GM23338 (cell line): Measurements from ENCODE around the gene FAM209A. TPM values are rescaled to one million over a fixed set of nuclear protein-coding genes. Genes with fewer than 3 reads are reported as not detected.

ENCODE experiments used
- ATAC-seq: fragments of 200-7000 bp; cut with Tn5 transposase; 3 replicates; pipeline ENCODE4 v1.9.1; 2020
- DNase-seq: peaks from one replicate; pipeline ENCODE4 v3.0.0-alpha.2; 2015; ENCODE audit warnings: low spot score
- H2AFZ ChIP-seq: fragments of 200-600 bp; sonication (generic); 2 replicates; pipeline ENCODE4 v1.8.0; 2016; ENCODE audit warnings: antibody characterized with exemption, mild to moderate bottlenecking, moderate library complexity
- H3F3A ChIP-seq: fragments of 200-600 bp; sonication (generic); replicated peaks from 2 replicates; pipeline ENCODE4 v1.8.0; 2017; ENCODE audit warnings: antibody characterized with exemption, mixed run types, low read depth
- H3K27ac ChIP-seq: fragments of 200-600 bp; sonication (generic); 2 replicates; pipeline ENCODE4 v1.6.1; 2016; ENCODE audit warnings: low read depth
- H3K27me3 ChIP-seq: fragments of 200-600 bp; sonication (generic); 2 replicates; pipeline ENCODE4 v1.8.0; 2016; ENCODE audit warnings: mild to moderate bottlenecking, mixed run types, moderate library complexity; ENCODE audit not compliant: insufficient read depth
- H3K36me3 ChIP-seq: fragments of 200-600 bp; sonication (generic); 2 replicates; pipeline ENCODE4 v1.8.0; 2016; ENCODE audit warnings: mild to moderate bottlenecking; ENCODE audit not compliant: insufficient read depth
- H3K4me1 ChIP-seq: fragments of 200-600 bp; sonication (generic); 2 replicates; pipeline ENCODE4 v1.8.0; 2016; ENCODE audit warnings: mild to moderate bottlenecking, moderate library complexity; ENCODE audit not compliant: insufficient read depth
- H3K4me2 ChIP-seq: fragments of 200-600 bp; sonication (generic); 2 replicates; pipeline ENCODE4 v1.7.1; 2017; ENCODE audit warnings: mixed run types
- H3K4me3 ChIP-seq: fragments of 200-600 bp; sonication (generic); 2 replicates; pipeline ENCODE4 v1.6.1; 2016; ENCODE audit warnings: mixed run types
- H3K79me2 ChIP-seq: fragments of 200-600 bp; sonication (generic); replicated peaks from 2 replicates; pipeline ENCODE4 v1.8.0; 2017; ENCODE audit warnings: mild to moderate bottlenecking; ENCODE audit not compliant: insufficient read depth
- H3K9me2 ChIP-seq: fragments of 200-600 bp; sonication (generic); 2 replicates; pipeline ENCODE4 v1.8.0; 2017; ENCODE audit not compliant: insufficient read depth
- H4K20me1 ChIP-seq: fragments of 200-600 bp; sonication (generic); replicated peaks from 2 replicates; pipeline ENCODE4 v1.8.0; 2017; ENCODE audit warnings: mild to moderate bottlenecking; ENCODE audit not compliant: insufficient read depth
- H3K27ac Mint-ChIP-seq: 2 replicates; pipeline ENCODE4 v1.8.0; 2020; ENCODE audit warnings: inconsistent platforms, mild to moderate bottlenecking, moderate library complexity, mixed read lengths
- H3K27me3 Mint-ChIP-seq: 3 replicates; pipeline ENCODE4 v1.8.0; 2022; ENCODE audit warnings: low read depth, mild to moderate bottlenecking, moderate library complexity, mixed read lengths, inconsistent platforms; ENCODE audit not compliant: insufficient read depth, poor library complexity
- H3K36me3 Mint-ChIP-seq: 3 replicates; pipeline ENCODE4 v1.8.0; 2021; ENCODE audit warnings: low read depth, mild to moderate bottlenecking, inconsistent platforms, moderate library complexity, mixed read lengths
- H3K4me1 Mint-ChIP-seq: 3 replicates; pipeline ENCODE4 v1.8.0; 2020; ENCODE audit warnings: mild to moderate bottlenecking, inconsistent platforms, mixed read lengths
- H3K4me3 Mint-ChIP-seq: 3 replicates; pipeline ENCODE4 v1.8.0; 2021; ENCODE audit warnings: moderate library complexity, mild to moderate bottlenecking, inconsistent platforms, mixed read lengths
- H3K9me3 Mint-ChIP-seq: 3 replicates; pipeline ENCODE4 v1.8.0; 2020; ENCODE audit warnings: moderate library complexity, mild to moderate bottlenecking, inconsistent platforms, mixed read lengths
- CREB1 ChIP-seq: fragments of 250-450 bp; sonication (Bioruptor Pico); IDR thresholded peaks from 2 replicates; pipeline ENCODE4 v1.5.0; 2020; ENCODE audit warnings: low read depth, mild to moderate bottlenecking, moderate library complexity
- CTCF ChIP-seq, 2 experiments: fragments of 200-600 bp in 1 of 2; sonication (generic) in 1 of 2; conservative IDR thresholded peaks; 2 replicates each; pipeline versions ENCODE4 v1.5.1 to v1.6.1; 2016 to 2017; ENCODE audit warnings: antibody characterized with exemption in 2 of 2, low read depth in 2 of 2, mild to moderate bottlenecking in 2 of 2, moderate library complexity in 1 of 2
- ETS1 ChIP-seq: IDR thresholded peaks from 2 replicates; pipeline ENCODE4 v1.6.1; 2016; ENCODE audit warnings: antibody characterized with exemption
- EZH2 ChIP-seq: fragments of 200-600 bp; sonication (generic); IDR thresholded peaks from one replicate; pipeline ENCODE4 v1.8.0; 2017; ENCODE audit warnings: antibody characterized with exemption, mild to moderate bottlenecking, low read depth; ENCODE audit not compliant: unreplicated experiment
- EZH2phosphoT487 ChIP-seq: fragments of 200-600 bp; sonication (generic); IDR thresholded peaks from one replicate; pipeline ENCODE4 v1.8.1; 2018; ENCODE audit warnings: antibody characterized with exemption; ENCODE audit not compliant: unreplicated experiment
- POLR2AphosphoS5 ChIP-seq: IDR thresholded peaks from 2 replicates; pipeline ENCODE4 v1.6.1; 2016; ENCODE audit warnings: antibody characterized with exemption, low read depth
- ZNF114 ChIP-seq: fragments of 250-450 bp; sonication (Bioruptor Pico); IDR thresholded peaks from 2 replicates; pipeline ENCODE4 v1.5.0; 2020; ENCODE audit warnings: mild to moderate bottlenecking, moderate library complexity
- ZNF331 ChIP-seq: fragments of 250-450 bp; sonication (Bioruptor Pico); IDR thresholded peaks from 2 replicates; pipeline ENCODE4 v1.5.0; 2020; ENCODE audit warnings: low read depth, mild to moderate bottlenecking, moderate library complexity
- ZNF462 ChIP-seq: fragments of 250-450 bp; sonication (Bioruptor Pico); IDR thresholded peaks from 2 replicates; pipeline ENCODE4 v1.5.0; 2020; ENCODE audit warnings: mild to moderate bottlenecking, moderate library complexity
- polyA plus RNA-seq: library from polyadenylated mRNA; unstranded; fragments of >200 nt; fragmentation: Nextera tagmentation; extraction: Ambion mirVana; gene quantifications from 2 replicates; pipeline ENCODE4 v1.2.1, GENCODE V29; 2016
- total RNA-seq: library from RNA; depleted of rRNA; stranded (reverse); fragments of >200 nt; shearing (Covaris generic); gene quantifications from 2 replicates; pipeline ENCODE4 v1.2.3, GENCODE V29; 2014
- TF ChIP-seq, protein P1 (sequence below): IDR thresholded peaks from one replicate; pipeline ENCODE4 v1.6.1; 2018; ENCODE audit warnings: antibody characterized with exemption; ENCODE audit not compliant: unreplicated experiment

The FAM209A gene
- total and polyA plus RNA-seq, 2 experiments from 2014 or later: not detected

GRCh38 chr20:56488566-56488965, 36.0 kb upstream of the FAM209A start:
- H3K27me3 Mint-ChIP-seq: peaks cover 2% of the 10 kb centered on the region
- TF ChIP-seq, protein P1, sequence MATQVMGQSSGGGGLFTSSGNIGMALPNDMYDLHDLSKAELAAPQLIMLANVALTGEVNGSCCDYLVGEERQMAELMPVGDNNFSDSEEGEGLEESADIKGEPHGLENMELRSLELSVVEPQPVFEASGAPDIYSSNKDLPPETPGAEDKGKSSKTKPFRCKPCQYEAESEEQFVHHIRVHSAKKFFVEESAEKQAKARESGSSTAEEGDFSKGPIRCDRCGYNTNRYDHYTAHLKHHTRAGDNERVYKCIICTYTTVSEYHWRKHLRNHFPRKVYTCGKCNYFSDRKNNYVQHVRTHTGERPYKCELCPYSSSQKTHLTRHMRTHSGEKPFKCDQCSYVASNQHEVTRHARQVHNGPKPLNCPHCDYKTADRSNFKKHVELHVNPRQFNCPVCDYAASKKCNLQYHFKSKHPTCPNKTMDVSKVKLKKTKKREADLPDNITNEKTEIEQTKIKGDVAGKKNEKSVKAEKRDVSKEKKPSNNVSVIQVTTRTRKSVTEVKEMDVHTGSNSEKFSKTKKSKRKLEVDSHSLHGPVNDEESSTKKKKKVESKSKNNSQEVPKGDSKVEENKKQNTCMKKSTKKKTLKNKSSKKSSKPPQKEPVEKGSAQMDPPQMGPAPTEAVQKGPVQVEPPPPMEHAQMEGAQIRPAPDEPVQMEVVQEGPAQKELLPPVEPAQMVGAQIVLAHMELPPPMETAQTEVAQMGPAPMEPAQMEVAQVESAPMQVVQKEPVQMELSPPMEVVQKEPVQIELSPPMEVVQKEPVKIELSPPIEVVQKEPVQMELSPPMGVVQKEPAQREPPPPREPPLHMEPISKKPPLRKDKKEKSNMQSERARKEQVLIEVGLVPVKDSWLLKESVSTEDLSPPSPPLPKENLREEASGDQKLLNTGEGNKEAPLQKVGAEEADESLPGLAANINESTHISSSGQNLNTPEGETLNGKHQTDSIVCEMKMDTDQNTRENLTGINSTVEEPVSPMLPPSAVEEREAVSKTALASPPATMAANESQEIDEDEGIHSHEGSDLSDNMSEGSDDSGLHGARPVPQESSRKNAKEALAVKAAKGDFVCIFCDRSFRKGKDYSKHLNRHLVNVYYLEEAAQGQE: no peak
- TF ChIP-seq ZNF462 (CRISPR knock-in tag): no peak
- no peak for TF ChIP-seq ZNF331 (CRISPR knock-in tag)
- no peak for TF ChIP-seq POLR2AphosphoS5
- no peak for TF ChIP-seq ETS1
- TF ChIP-seq CREB1 (CRISPR knock-in tag): no peak
- TF ChIP-seq CTCF (conservative IDR thresholded peaks at IDR 0.05; ENCODE audit: low read depth in 2 of 2): no peak
- no peak for TF ChIP-seq EZH2phosphoT487
- no peak for TF ChIP-seq EZH2
- no peak for TF ChIP-seq ZNF114 (CRISPR knock-in tag)
- no peak overlapping the region for H3K27ac Mint-ChIP-seq
- peaks cover 6% of the 10 kb centered on the region; the same call in 1 of the 2 replicates for H3K79me2 ChIP-seq
- no peak overlapping the region for H3K4me3 Mint-ChIP-seq
- no peaks in the 10 kb centered on the region; the same call in 2 of the 3 replicates for H3K9me3 Mint-ChIP-seq
- ATAC-seq (no peak), DNase-seq (no peak)
- no peak overlapping the region for H2AFZ ChIP-seq
- H3K27me3 ChIP-seq: no peaks in the 10 kb centered on the region
- no peak overlapping the region for H3K4me2 ChIP-seq
- H3K27ac ChIP-seq: no peak overlapping the region
- no peaks in the 10 kb centered on the region for H3K4me1 Mint-ChIP-seq
- H3K36me3 Mint-ChIP-seq: peaks cover 24% of the 10 kb centered on the region
- peaks cover 6% of the 10 kb centered on the region for H4K20me1 ChIP-seq
- H3K36me3 ChIP-seq: peaks cover 4% of the 10 kb centered on the region; the same call in 1 of the 2 replicates
- H3K9me2 ChIP-seq: no peaks in the 10 kb centered on the region
- H3F3A ChIP-seq: no peaks in the 10 kb centered on the region
- H3K4me1 ChIP-seq: no peaks in the 10 kb centered on the region
- H3K4me3 ChIP-seq: no peak overlapping the region
